Hematopoietic multipotent progenitor cell treated with erythropoietin and hydrocortisone succinate and interleukin-3 and kit ligand, for 15 days (in vitro differentiated cells): Measurements from ENCODE around the gene ABT1.

Experiments
- DNase-seq: peaks from one replicate; pipeline ENCODE4 v3.0.0-alpha.2; 2015; ENCODE audit warnings: low spot score

ABT1 gene

GRCh38 chr6:26575494-26575939, 21.2 kb upstream of the ABT1 start:
- no peak for DNase-seq

- no peak for DNase-seq
Observed at GRCh38 chr6:26576407-26576843, 20.3 kb upstream of the ABT1 start.

- peak; percentile 17 for DNase-seq
Observed at GRCh38 chr6:26576929-26577719, 19.6 kb upstream of the ABT1 start.

GRCh38 chr6:26577720-26578072, 19.1 kb upstream of the ABT1 start:
- no peak for DNase-seq

- no peak for DNase-seq
Observed at GRCh38 chr6:26578279-26578678, 18.5 kb upstream of the ABT1 start.

GRCh38 chr6:26578741-26579140, 18.0 kb upstream of the ABT1 start:
- DNase-seq: no peak

- DNase-seq: no peak
Observed at GRCh38 chr6:26581164-26581915, 15.4 kb upstream of the ABT1 start.

GRCh38 chr6:26588965-26589364, 7.8 kb upstream of the ABT1 start:
- no peak for DNase-seq

GRCh38 chr6:26592649-26593048, 4.1 kb upstream of the ABT1 start:
- no peak for DNase-seq

- no peak for DNase-seq
Observed at GRCh38 chr6:26593278-26594130, 3.2 kb upstream of the ABT1 start.

- DNase-seq: no peak
Observed at GRCh38 chr6:26594131-26594498, 2.6 kb upstream of the ABT1 start.

- DNase-seq: peak; percentile 10
Observed at GRCh38 chr6:26594730-26595632, 1.8 kb upstream of the ABT1 start.

GRCh38 chr6:26595669-26596269, 984 bp upstream of the ABT1 start:
- peak; percentile 87 for DNase-seq

- no peak for DNase-seq
Observed at GRCh38 chr6:26597389-26597766, 625 bp downstream of the ABT1 start.

- no peak for DNase-seq
Observed at GRCh38 chr6:26597821-26598220, 1.1 kb downstream of the ABT1 start.

- DNase-seq: no peak
Observed at GRCh38 chr6:26598267-26598666, 1.5 kb downstream of the ABT1 start.

GRCh38 chr6:26599134-26599533, 2.4 kb downstream of the ABT1 start:
- DNase-seq: no peak

- DNase-seq: no peak
Observed at GRCh38 chr6:26599591-26599990, 2.8 kb downstream of the ABT1 start.

- DNase-seq: no peak
Observed at GRCh38 chr6:26600759-26601158, 4.0 kb downstream of the ABT1 start.

- DNase-seq: no peak
Observed at GRCh38 chr6:26602262-26602661, 5.5 kb downstream of the ABT1 start.

GRCh38 chr6:26604026-26604425, 7.3 kb downstream of the ABT1 start:
- no peak for DNase-seq
